GM21717 (cell line): ENCODE measurements around the gene SCRT2.

Source experiments
- ATAC-seq: cut with Tn5 transposase; IDR thresholded peaks from one replicate; pipeline ENCODE4 v1.9.1; 2021; ENCODE audit warnings: mild to moderate bottlenecking, moderate library complexity; ENCODE audit not compliant: unreplicated experiment

Gene SCRT2

DNA sequence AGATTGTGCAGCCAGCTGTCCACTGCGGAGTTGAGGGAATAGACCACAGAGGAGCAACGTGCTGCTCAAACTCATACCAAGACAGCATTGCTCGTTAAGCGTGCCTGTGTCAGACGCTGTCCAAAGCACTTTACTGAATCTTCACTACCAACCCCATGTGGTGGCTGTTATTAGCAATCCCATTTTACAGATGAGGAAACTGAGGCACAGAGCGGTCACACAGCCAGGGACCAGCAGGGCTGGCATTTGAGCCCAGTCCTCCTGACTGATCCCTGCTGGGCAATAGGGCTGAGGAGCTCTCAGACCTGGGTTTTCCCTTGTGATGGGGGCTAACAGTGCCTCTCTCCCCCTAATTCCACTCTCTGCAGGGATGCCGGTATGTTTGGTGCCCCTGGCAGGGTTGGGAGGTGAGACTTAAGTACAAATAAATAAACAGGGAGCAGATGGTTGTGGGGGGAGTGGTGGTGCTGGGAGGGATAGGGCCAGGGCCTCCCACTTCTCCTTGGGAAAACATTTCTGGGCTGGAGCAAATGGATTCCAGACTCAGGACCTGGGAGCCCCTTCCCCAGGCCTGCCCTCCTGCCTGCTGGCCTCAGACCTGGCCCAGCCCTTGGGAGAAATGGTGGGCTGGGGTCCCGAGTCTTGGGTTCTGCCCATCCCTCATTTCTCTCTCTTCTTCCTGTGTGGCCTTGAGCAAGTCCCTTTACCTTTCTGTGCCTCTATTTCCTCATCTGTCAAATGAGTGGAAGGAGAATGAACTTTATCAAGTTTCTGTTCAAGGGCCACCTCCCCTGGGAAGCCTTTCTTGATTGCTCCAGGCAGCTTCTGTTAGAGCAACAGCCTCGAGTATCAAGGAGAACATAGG, 40.3 kb downstream of the SCRT2 start:
- no peak for ATAC-seq

- ATAC-seq = no peak
These were observed 41.3 kb downstream of the SCRT2 start for GRCh38 chr20:634148-634925.

DNA sequence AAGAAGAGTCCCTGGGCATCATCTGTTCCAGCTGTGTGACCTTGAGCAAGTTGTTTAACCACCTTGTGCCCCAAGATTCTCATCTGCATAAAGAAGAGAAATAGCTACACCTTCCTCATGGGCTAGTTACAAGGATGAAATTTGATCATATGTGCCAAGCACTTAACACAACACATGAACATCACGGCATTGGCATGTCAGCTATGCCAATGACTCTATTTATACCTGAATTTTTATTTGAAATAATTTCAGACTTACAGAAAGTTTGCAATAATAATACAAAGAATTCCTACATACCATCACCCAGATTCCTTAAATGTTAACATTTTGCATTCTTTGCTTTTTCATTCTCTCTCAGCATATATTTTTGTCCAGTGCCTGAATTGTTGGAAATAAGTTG, 44.5 kb downstream of the SCRT2 start:
- ATAC-seq = no peak

GRCh38 chr20:626579-626978, 49.0 kb downstream of the SCRT2 start:
- ATAC-seq = no peak

DNA sequence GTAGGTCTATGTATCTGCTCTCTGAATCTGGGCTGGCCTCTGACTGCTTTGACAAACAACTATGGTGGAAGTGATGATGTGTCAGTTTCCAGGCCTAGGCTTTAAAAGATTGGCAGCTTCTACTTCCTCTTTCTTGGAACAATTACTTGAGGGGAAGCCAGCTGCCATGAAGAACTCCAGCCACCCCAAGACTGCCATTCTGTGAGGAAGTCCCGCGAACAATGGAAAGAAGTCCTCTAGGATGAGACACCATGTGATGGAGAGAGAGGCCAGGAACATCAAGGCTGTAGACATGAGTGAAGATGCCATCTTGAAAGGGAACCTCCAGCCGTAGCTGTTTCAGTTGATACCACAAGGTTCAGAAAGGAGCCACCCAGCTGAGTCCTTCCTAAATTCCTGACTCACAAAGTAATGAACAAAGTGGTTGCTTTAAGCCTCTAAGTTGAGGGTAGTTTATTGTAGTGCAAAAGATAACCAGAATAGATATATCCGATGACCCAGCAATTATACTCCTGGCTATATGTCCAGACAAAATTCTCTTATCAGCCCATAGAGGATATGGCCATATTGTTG, 50.2 kb downstream of the SCRT2 start:
- no peak for ATAC-seq

- ATAC-seq = no peak
These were observed 51.9 kb downstream of the SCRT2 start for GRCh38 chr20:623704-624103.

DNA sequence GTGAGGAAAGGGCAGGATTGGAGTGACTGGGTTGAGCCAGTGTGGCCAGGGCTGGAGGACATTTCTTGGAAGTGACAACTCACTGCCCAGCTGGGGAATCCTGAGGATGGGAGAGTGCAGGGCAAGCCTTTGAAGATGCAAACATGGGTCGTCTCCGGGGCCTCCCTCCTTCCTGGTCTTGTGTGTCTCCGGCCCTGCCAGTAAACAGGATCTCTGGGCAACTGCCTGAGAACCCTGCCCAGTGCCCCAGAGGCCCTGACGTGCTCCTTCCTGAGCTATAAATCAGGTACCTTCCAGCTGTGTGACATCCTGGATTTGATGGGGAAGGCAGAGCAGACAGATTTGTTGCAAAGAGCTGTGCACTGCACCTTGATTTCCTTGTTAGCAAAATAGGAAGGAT, 52.6 kb downstream of the SCRT2 start:
- no peak for ATAC-seq

- ATAC-seq = no peak
These were observed 53.4 kb downstream of the SCRT2 start for GRCh38 chr20:622161-622560.

DNA sequence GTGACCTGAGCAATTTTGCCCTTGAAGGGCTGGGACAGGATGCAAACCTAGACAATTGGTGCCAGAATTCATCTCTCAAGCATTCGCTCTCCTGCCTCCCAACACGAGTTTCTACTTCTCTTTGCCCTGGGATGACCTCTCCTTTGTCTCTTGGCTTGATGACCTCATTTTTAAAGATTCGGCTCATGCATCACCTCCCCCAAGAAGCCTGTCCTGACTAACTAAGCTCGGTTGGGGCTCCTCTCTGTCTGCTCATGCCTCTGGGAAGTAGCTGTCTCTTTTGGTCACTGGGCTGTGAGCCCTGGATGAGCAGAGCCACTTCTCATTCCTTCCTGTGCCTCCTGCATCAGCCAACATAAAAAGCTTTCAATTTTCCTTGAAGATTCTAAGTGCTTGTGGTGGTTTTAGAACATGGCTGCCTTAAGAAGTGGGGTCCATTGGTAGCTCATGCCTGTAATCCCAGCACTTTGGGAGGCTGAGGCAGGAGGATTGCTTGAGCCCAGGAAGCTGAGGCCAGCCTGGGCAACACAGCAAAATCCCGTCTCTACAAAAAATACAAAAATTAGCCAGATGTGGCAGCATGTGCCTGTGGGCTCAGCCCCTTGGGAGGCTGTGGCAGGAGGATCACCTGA, 54.4 kb downstream of the SCRT2 start:
- no peak for ATAC-seq

- ATAC-seq = no peak
These were observed 55.4 kb downstream of the SCRT2 start for GRCh38 chr20:620246-620645.

DNA sequence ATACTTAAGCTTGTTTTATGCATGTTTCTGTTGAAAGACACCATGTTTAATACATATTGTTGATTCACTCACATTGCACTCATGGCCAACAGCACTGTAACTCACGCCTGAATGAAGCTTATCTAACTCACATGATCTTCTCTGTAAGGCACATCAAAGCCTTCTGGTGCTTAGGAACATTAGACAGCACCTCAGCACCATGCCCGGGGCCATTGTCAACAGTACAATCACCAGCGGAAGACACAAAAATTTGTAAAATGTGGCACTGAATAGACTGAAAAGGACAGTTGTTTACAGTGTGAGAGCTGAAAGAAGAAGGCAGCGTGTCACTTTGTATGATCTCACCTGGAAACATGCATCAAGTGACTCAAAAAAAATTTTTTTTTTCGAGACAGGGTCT, 56.6 kb downstream of the SCRT2 start:
- no peak for ATAC-seq

DNA sequence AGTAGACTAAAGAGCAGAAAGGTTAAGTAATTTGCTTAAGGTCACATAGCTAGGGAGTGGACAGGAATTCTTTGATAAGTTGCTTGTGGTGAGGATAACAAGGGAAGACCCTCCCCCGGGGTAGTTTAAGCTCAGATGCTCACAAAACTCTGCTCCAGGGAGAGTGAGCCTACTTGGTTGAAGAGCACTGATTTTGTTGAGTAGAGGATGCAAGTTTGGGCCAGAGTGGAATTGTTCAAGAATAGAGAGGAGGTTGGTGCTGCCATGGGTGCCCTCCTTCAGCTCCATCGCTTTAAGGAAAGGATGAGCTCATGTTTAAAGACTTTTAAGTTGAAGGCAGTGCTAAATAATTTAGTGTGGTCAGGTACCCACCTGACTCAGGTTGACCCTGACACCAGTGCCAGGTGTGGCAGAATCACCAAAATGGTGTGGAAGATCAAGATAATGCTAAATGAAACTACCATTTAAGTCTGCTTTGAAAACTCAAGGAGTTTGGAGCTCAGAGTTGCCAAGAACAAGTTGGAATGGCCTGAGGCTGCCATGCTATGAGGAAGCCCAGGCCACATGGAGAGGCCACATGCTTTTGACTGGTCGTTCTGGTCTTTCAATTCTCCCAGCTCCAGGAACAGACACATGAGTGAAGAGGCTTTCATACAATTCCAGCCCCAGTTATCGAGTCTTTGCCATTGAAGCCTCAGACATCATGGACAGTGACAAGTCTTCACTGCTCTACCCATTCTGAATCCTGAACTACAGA, 57.5 kb downstream of the SCRT2 start:
- no peak for ATAC-seq

DNA sequence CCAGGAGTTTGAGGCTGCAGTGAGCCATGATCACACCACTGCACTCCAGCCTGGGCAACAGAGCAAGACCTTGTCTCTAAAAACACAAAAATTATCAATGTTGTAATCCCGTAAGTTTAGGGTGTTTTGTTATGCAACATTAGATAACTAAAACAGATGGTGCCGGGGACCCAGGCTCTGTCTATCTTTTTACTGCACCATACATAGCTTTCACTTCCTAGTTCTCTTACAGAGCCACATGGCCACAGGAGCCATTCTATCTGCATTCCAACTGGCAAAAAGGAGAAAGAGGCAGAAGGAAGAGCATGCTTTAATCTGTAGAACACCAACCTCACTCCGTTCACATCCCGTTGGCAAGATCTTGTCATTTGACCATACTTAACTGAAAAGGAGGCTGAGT, 60.1 kb downstream of the SCRT2 start:
- no peak for ATAC-seq

GRCh38 chr20:611843-612185, 63.8 kb downstream of the SCRT2 start:
- ATAC-seq = no peak
